Measurements from ENCODE around the gene FOXK2.

FOXK2 gene

GRCh38 chr17:82494236-82495055 lies 25.1 kb upstream of the FOXK2 start:
- no peak overlapping the region for H3K4me3 ChIP-seq (ENCODE audit: low read depth, low read length)

GRCh38 chr17:82495844-82496528 lies 23.5 kb upstream of the FOXK2 start:
- TF ChIP-seq CTCF (IDR thresholded peaks at IDR 0.05; ENCODE audit: borderline replicate concordance, insufficient read depth, low read depth, low read length), result no peak
- H3K4me3 ChIP-seq (ENCODE audit: low read depth, low read length), result no peak overlapping the region

More at GRCh38 chr17:82494236-82495055, 25.1 kb upstream of the FOXK2 start:
- peak; percentile 95 for TF ChIP-seq CTCF (IDR thresholded peaks at IDR 0.05; ENCODE audit: borderline replicate concordance, insufficient read depth, low read depth, low read length)

- no peak for TF ChIP-seq CTCF (IDR thresholded peaks at IDR 0.05; ENCODE audit: borderline replicate concordance, insufficient read depth, low read depth, low read length)
- H3K4me3 ChIP-seq (ENCODE audit: low read depth, low read length), result peak overlapping the region; percentile 58
Observed at GRCh38 chr17:82496529-82497434, 22.8 kb upstream of the FOXK2 start.

- H3K4me3 ChIP-seq (ENCODE audit: low read depth, low read length), result peak overlapping the region; percentile 44
- no peak for TF ChIP-seq CTCF (IDR thresholded peaks at IDR 0.05; ENCODE audit: borderline replicate concordance, insufficient read depth, low read depth, low read length)
Observed at GRCh38 chr17:82497483-82498405, 21.8 kb upstream of the FOXK2 start.

- no peak overlapping the region for H3K4me3 ChIP-seq (ENCODE audit: low read depth, low read length)
- no peak for TF ChIP-seq CTCF (IDR thresholded peaks at IDR 0.05; ENCODE audit: borderline replicate concordance, insufficient read depth, low read depth, low read length)
Observed at GRCh38 chr17:82502207-82502606, 17.3 kb upstream of the FOXK2 start.

- H3K4me3 ChIP-seq (ENCODE audit: low read depth, low read length), result no peak overlapping the region
- no peak for TF ChIP-seq CTCF (IDR thresholded peaks at IDR 0.05; ENCODE audit: borderline replicate concordance, insufficient read depth, low read depth, low read length)
Observed at GRCh38 chr17:82503094-82503727, 16.3 kb upstream of the FOXK2 start.
